Measurements from ENCODE around the gene C20orf202. TPM values are rescaled to one million over a fixed set of nuclear protein-coding genes. Genes with fewer than 3 reads are reported as not detected.
A peak's percentile ranks its signal among the peaks of the same experiment; 100 is the strongest.

C20orf202 gene
- polyA plus RNA-seq, 1 experiment: not detected

GRCh38 chr20:1180949-1181348, 22.3 kb upstream of the C20orf202 start:
- DNase-seq (ENCODE audit: low read depth, low spot score): no peak
- POLR2A ChIA-PET: no interaction called here
- Histone ChIP-seq H3K9me3 (ENCODE audit: control insufficient read depth, insufficient read depth, low read length) (no peaks in the 10 kb centered on the region), H3K4me3 (ENCODE audit: low read depth, low read length) (no peak overlapping the region), H3K27ac (ENCODE audit: low read depth, low read length) (no peak overlapping the region), H3K27me3 (ENCODE audit: control insufficient read depth, insufficient read depth, low read length) (peaks cover 22% of the 10 kb centered on the region)
- TF ChIP-seq CTCF (IDR thresholded peaks at IDR 0.05; ENCODE audit: low read depth, low read length): no peak
- CTCF ChIA-PET: interaction anchor here (1.4 kb wide), 1 partner anchor 56 kb away, joined by 3 read pairs; no protein-coding TSS in a partner anchor

GRCh38 chr20:1182106-1182505, 21.1 kb upstream of the C20orf202 start:
- no peak overlapping the region for H3K27ac ChIP-seq (ENCODE audit: low read depth, low read length)
- no peak overlapping the region for H3K4me3 ChIP-seq (ENCODE audit: low read depth, low read length)
- TF ChIP-seq CTCF (IDR thresholded peaks at IDR 0.05; ENCODE audit: low read depth, low read length): no peak
- ChIA-PET CTCF (interaction anchor here (0.5 kb wide), 1 partner anchor 228 kb away, joined by 3 read pairs; no protein-coding TSS in a partner anchor), POLR2A (no interaction called here)
- H3K27me3 ChIP-seq (ENCODE audit: control insufficient read depth, insufficient read depth, low read length): peaks cover 29% of the 10 kb centered on the region
- H3K9me3 ChIP-seq (ENCODE audit: control insufficient read depth, insufficient read depth, low read length): no peaks in the 10 kb centered on the region
- no peak for DNase-seq (ENCODE audit: low read depth, low spot score)

GRCh38 chr20:1183153-1183552, 20.1 kb upstream of the C20orf202 start:
- Histone ChIP-seq H3K9me3 (ENCODE audit: control insufficient read depth, insufficient read depth, low read length) (no peaks in the 10 kb centered on the region), H3K27ac (ENCODE audit: low read depth, low read length) (no peak overlapping the region), H3K4me3 (ENCODE audit: low read depth, low read length) (no peak overlapping the region), H3K27me3 (ENCODE audit: control insufficient read depth, insufficient read depth, low read length) (peaks cover 36% of the 10 kb centered on the region)
- ChIA-PET POLR2A (no interaction called here), CTCF (no interaction called here)
- no peak for TF ChIP-seq CTCF (IDR thresholded peaks at IDR 0.05; ENCODE audit: low read depth, low read length)
- no peak for DNase-seq (ENCODE audit: low read depth, low spot score)

GRCh38 chr20:1184260-1184637, 19.0 kb upstream of the C20orf202 start:
- CTCF ChIA-PET: no interaction called here
- TF ChIP-seq CTCF (IDR thresholded peaks at IDR 0.05; ENCODE audit: low read depth, low read length): no peak
- Histone ChIP-seq H3K9me3 (ENCODE audit: control insufficient read depth, insufficient read depth, low read length) (no peaks in the 10 kb centered on the region), H3K27me3 (ENCODE audit: control insufficient read depth, insufficient read depth, low read length) (peaks cover 36% of the 10 kb centered on the region), H3K27ac (ENCODE audit: low read depth, low read length) (no peak overlapping the region), H3K4me3 (ENCODE audit: low read depth, low read length) (no peak overlapping the region)
- no peak for DNase-seq (ENCODE audit: low read depth, low spot score)
- POLR2A ChIA-PET: no interaction called here

- TF ChIP-seq CTCF (IDR thresholded peaks at IDR 0.05; ENCODE audit: low read depth, low read length): no peak
- no peak for DNase-seq (ENCODE audit: low read depth, low spot score)
- H3K27me3 ChIP-seq (ENCODE audit: control insufficient read depth, insufficient read depth, low read length): peaks cover 36% of the 10 kb centered on the region
- POLR2A ChIA-PET: no interaction called here
- peak within 1 kb of the TSS; percentile 37 for H3K4me3 ChIP-seq (ENCODE audit: low read depth, low read length)
- CTCF ChIA-PET: interaction anchor here (0.7 to 1.5 kb wide), 4 partner anchors 11 to 943 kb away, joined by 3 to 12 read pairs (median 4); no protein-coding TSS in a partner anchor
- no peak within 1 kb of the TSS for H3K27ac ChIP-seq (ENCODE audit: low read depth, low read length)
- H3K9me3 ChIP-seq (ENCODE audit: control insufficient read depth, insufficient read depth, low read length): no peaks in the 10 kb centered on the region
Observed at GRCh38 chr20:1184638-1185315, 18.5 kb upstream of the C20orf202 start, which contains the start of gene TMEM74B. Gene TMEM74B, minus strand, starts transcription at chr20:1184981. Its CDS starts 1,180 bp downstream, at chr20:1183801.
